ENCODE results near the gene MS4A8.
A peak's percentile ranks its signal among the peaks of the same experiment; 100 is the strongest.

DNA sequence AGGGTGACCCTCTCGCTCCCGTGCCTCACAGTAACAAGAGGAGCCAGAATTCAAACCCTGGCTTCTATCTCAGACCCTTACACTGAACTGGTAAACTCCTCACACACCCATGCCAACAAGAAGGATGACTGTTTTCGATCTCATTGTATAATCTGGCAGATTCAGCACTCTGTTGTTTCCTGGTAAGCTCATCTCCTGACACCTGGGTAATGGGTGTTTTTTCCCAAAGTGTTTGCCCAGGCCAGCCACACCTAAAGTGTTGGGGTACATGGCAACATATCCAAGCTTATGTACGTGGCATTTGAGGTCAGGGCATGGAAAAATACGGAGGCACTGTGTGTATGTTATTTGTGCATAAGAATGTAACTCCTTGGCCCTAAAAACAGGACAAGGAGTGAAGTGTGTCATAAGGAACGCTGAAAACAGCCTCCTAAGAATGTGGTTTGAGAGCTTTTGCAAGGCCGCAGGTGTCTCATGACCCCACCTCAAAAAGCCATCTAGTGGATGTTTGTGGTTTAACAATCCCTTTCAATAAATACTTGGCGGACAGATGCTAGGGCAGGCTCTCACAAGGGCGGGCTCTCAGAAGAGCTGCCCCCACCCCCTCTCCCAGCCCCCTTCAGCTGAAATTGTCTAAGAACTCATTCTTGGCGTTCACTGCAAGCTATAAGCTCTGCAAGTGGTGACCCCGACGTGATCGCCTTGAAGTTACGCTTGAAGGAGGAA lies 57.1 kb downstream of the MS4A8 start, which contains the start of gene MS4A15:
- TF ChIP-seq, protein P1, sequence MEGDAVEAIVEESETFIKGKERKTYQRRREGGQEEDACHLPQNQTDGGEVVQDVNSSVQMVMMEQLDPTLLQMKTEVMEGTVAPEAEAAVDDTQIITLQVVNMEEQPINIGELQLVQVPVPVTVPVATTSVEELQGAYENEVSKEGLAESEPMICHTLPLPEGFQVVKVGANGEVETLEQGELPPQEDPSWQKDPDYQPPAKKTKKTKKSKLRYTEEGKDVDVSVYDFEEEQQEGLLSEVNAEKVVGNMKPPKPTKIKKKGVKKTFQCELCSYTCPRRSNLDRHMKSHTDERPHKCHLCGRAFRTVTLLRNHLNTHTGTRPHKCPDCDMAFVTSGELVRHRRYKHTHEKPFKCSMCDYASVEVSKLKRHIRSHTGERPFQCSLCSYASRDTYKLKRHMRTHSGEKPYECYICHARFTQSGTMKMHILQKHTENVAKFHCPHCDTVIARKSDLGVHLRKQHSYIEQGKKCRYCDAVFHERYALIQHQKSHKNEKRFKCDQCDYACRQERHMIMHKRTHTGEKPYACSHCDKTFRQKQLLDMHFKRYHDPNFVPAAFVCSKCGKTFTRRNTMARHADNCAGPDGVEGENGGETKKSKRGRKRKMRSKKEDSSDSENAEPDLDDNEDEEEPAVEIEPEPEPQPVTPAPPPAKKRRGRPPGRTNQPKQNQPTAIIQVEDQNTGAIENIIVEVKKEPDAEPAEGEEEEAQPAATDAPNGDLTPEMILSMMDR (conservative IDR thresholded peaks at IDR 0.05), result peak; percentile 77
- peak; percentile 15; the same call in 1 of the 2 replicates for TF ChIP-seq ZFX (IDR thresholded peaks at IDR 0.05)

Data from C4-2B (cell line).